ENCODE data around the gene DTYMK. TPM values are rescaled to one million over a fixed set of nuclear protein-coding genes. Genes with fewer than 3 reads are reported as not detected.

Gene DTYMK
- total and polyA plus RNA-seq, 10 of the 15 experiments (the other 5 are each of a cell fraction or from before 2014, with no cell fraction given), result 7.0 to 220 (median 59.3) TPM

DNA sequence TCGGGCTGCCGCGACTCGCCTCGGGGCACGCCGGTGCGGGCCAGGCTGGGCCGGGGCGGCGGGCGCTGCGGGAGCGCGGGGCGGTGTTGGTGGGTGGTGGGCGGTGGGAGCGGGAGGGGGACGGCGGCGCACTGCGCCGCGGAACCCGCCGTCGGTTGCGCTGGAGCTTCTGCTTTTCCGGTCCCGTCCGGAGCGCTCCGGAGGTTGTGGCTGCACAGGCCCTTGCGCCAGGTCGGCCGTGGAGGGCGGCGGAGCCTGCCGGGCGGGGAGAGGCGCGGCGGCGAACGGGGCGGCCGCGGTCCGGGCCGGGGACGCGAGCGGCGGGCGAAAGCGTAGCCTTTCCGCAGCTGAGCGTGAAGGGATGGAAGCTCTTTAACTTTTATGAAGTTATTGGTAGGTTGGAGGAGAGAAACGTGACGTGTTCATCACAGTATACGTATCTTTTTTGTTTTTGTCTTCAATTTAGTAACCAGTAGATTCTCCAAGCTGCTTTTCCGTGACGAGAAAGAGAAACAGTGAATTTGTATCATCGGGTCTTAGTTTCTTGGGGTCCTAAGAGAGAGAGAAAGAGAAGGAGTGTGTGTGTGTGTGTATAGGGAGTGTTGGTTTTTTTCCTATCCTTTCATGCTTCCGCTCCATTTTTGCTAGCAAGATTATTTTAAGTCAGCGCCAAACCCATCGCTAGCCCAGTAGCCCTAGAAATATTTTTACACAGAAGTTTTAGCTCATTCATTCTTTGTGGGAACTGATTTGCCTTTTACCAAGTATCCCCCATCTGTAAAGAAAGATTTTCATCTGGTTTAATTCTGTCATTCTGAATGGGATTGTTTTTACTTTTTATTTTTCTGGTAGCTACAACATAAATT lies 48.6 kb downstream of the DTYMK start (continued):
- TF ChIP-seq, protein P1, sequence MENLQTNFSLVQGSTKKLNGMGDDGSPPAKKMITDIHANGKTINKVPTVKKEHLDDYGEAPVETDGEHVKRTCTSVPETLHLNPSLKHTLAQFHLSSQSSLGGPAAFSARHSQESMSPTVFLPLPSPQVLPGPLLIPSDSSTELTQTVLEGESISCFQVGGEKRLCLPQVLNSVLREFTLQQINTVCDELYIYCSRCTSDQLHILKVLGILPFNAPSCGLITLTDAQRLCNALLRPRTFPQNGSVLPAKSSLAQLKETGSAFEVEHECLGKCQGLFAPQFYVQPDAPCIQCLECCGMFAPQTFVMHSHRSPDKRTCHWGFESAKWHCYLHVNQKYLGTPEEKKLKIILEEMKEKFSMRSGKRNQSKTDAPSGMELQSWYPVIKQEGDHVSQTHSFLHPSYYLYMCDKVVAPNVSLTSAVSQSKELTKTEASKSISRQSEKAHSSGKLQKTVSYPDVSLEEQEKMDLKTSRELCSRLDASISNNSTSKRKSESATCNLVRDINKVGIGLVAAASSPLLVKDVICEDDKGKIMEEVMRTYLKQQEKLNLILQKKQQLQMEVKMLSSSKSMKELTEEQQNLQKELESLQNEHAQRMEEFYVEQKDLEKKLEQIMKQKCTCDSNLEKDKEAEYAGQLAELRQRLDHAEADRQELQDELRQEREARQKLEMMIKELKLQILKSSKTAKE (IDR thresholded peaks at IDR 0.05; ENCODE audit: low read depth, poor library complexity, severe bottlenecking), result no peak
- TF ChIP-seq IKZF1 (conservative IDR thresholded peaks at IDR 0.05) (0 out of 2 replicates have a peak, but pooled peaks have one; percentile 7), NBN (IDR thresholded peaks at IDR 0.05) (no peak), SREBF2 (IDR thresholded peaks at IDR 0.05; ENCODE audit: low read length) (no peak), GATAD2B (conservative IDR thresholded peaks at IDR 0.05; ENCODE audit: low read depth) (0 out of 2 replicates have a peak, but pooled peaks have one; percentile 42), PAX5 (IDR thresholded peaks at IDR 0.05; ENCODE audit: borderline replicate concordance, low read depth, low read length) (no peak), BCL11A (IDR thresholded peaks at IDR 0.05; ENCODE audit: low read depth, low read length) (0 out of 2 replicates have a peak, but pooled peaks have one; percentile 4), TCF7 (IDR thresholded peaks at IDR 0.05; ENCODE audit: borderline replicate concordance) (no peak), FOS (IDR thresholded peaks at IDR 0.05; ENCODE audit: borderline replicate concordance, extremely low read depth, insufficient read length) (no peak)
- TF ChIP-seq, protein P2, sequence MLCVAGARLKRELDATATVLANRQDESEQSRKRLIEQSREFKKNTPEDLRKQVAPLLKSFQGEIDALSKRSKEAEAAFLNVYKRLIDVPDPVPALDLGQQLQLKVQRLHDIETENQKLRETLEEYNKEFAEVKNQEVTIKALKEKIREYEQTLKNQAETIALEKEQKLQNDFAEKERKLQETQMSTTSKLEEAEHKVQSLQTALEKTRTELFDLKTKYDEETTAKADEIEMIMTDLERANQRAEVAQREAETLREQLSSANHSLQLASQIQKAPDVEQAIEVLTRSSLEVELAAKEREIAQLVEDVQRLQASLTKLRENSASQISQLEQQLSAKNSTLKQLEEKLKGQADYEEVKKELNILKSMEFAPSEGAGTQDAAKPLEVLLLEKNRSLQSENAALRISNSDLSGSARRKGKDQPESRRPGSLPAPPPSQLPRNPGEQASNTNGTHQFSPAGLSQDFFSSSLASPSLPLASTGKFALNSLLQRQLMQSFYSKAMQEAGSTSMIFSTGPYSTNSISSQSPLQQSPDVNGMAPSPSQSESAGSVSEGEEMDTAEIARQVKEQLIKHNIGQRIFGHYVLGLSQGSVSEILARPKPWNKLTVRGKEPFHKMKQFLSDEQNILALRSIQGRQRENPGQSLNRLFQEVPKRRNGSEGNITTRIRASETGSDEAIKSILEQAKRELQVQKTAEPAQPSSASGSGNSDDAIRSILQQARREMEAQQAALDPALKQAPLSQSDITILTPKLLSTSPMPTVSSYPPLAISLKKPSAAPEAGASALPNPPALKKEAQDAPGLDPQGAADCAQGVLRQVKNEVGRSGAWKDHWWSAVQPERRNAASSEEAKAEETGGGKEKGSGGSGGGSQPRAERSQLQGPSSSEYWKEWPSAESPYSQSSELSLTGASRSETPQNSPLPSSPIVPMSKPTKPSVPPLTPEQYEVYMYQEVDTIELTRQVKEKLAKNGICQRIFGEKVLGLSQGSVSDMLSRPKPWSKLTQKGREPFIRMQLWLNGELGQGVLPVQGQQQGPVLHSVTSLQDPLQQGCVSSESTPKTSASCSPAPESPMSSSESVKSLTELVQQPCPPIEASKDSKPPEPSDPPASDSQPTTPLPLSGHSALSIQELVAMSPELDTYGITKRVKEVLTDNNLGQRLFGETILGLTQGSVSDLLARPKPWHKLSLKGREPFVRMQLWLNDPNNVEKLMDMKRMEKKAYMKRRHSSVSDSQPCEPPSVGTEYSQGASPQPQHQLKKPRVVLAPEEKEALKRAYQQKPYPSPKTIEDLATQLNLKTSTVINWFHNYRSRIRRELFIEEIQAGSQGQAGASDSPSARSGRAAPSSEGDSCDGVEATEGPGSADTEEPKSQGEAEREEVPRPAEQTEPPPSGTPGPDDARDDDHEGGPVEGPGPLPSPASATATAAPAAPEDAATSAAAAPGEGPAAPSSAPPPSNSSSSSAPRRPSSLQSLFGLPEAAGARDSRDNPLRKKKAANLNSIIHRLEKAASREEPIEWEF (IDR thresholded peaks at IDR 0.05; ENCODE audit: insufficient replicate concordance, low read depth, low read length), result no peak
- TF ChIP-seq, protein P3, sequence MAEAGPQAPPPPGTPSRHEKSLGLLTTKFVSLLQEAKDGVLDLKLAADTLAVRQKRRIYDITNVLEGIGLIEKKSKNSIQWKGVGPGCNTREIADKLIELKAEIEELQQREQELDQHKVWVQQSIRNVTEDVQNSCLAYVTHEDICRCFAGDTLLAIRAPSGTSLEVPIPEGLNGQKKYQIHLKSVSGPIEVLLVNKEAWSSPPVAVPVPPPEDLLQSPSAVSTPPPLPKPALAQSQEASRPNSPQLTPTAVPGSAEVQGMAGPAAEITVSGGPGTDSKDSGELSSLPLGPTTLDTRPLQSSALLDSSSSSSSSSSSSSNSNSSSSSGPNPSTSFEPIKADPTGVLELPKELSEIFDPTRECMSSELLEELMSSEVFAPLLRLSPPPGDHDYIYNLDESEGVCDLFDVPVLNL (IDR thresholded peaks at IDR 0.05; ENCODE audit: low read depth, low read length), result no peak
- TF ChIP-seq, protein P4, sequence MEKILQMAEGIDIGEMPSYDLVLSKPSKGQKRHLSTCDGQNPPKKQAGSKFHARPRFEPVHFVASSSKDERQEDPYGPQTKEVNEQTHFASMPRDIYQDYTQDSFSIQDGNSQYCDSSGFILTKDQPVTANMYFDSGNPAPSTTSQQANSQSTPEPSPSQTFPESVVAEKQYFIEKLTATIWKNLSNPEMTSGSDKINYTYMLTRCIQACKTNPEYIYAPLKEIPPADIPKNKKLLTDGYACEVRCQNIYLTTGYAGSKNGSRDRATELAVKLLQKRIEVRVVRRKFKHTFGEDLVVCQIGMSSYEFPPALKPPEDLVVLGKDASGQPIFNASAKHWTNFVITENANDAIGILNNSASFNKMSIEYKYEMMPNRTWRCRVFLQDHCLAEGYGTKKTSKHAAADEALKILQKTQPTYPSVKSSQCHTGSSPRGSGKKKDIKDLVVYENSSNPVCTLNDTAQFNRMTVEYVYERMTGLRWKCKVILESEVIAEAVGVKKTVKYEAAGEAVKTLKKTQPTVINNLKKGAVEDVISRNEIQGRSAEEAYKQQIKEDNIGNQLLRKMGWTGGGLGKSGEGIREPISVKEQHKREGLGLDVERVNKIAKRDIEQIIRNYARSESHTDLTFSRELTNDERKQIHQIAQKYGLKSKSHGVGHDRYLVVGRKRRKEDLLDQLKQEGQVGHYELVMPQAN (conservative IDR thresholded peaks at IDR 0.05), result peak; percentile 59
- TF ChIP-seq, protein P5, sequence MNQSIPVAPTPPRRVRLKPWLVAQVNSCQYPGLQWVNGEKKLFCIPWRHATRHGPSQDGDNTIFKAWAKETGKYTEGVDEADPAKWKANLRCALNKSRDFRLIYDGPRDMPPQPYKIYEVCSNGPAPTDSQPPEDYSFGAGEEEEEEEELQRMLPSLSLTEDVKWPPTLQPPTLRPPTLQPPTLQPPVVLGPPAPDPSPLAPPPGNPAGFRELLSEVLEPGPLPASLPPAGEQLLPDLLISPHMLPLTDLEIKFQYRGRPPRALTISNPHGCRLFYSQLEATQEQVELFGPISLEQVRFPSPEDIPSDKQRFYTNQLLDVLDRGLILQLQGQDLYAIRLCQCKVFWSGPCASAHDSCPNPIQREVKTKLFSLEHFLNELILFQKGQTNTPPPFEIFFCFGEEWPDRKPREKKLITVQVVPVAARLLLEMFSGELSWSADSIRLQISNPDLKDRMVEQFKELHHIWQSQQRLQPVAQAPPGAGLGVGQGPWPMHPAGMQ (IDR thresholded peaks at IDR 0.05; ENCODE audit: borderline replicate concordance), result no peak

All from GM12878 (cell line).